OCI-LY7 (cell line): ENCODE results near the gene MTHFD1L. TPM values are rescaled to one million over a fixed set of nuclear protein-coding genes. Genes with fewer than 3 reads are reported as not detected.

ENCODE experiments used
- BruUV-seq: library from RNA; stranded (reverse); fragments of 400-500 nt; replicated peaks from 2 replicates; lab custom pipeline; 2021; lab: Mats Ljungman, UMichigan
- CTCF ChIA-PET: fragments of 300-600 bp; sonication (Branson Sonifier 250); formaldehyde crosslinking; loops from one replicate; lab custom pipeline; 2022; ENCODE audit warnings: antibody characterized with exemption; ENCODE audit not compliant: unreplicated experiment; lab: Charles Lee
- POLR2A ChIA-PET: fragments of 300-600 bp; sonication (Branson Sonifier 250); formaldehyde crosslinking; loops from one replicate; lab custom pipeline; 2022; ENCODE audit warnings: antibody characterized with exemption; lab: Charles Lee
- DNase-seq: peaks from one replicate; pipeline ENCODE4 v3.0.0-alpha.2; 2015; ENCODE audit warnings: low spot score
- H2AFZ ChIP-seq: fragments of 200-600 bp; sonication (generic), shearing (Covaris generic); 2 replicates; pipeline ENCODE4 v1.6.1; 2014; ENCODE audit warnings: mild to moderate bottlenecking, antibody characterized with exemption, low read length, moderate library complexity
- H3K27ac ChIP-seq: fragments of 200-600 bp; sonication (generic); 2 replicates; pipeline ENCODE4 v1.5.1; 2014; ENCODE audit warnings: mixed run types, low read depth, mild to moderate bottlenecking, moderate library complexity, low read length, inconsistent platforms; ENCODE audit not compliant: poor library complexity, severe bottlenecking
- H3K36me3 ChIP-seq: fragments of 200-600 bp; sonication (generic); 2 replicates; pipeline ENCODE4 v1.6.1; 2014; ENCODE audit warnings: mild to moderate bottlenecking, antibody characterized with exemption, low read length, moderate library complexity, mixed read lengths; ENCODE audit not compliant: insufficient read depth
- H3K4me1 ChIP-seq: fragments of 200-600 bp; sonication (generic); 2 replicates; pipeline ENCODE4 v1.5.1; 2014; ENCODE audit warnings: mild to moderate bottlenecking, low read length; ENCODE audit not compliant: insufficient read depth, poor library complexity, severe bottlenecking
- H3K4me2 ChIP-seq: fragments of 200-600 bp; sonication (generic); 2 replicates; pipeline ENCODE4 v1.6.1; 2014; ENCODE audit warnings: mild to moderate bottlenecking, low read length
- H3K4me3 ChIP-seq: fragments of 200-600 bp; sonication (generic); 2 replicates; pipeline ENCODE4 v1.5.1; 2014; ENCODE audit warnings: mild to moderate bottlenecking, low read depth, low read length; ENCODE audit not compliant: poor library complexity, severe bottlenecking
- H3K79me2 ChIP-seq: fragments of 200-600 bp; sonication (generic); 2 replicates; pipeline ENCODE4 v1.6.1; 2016; ENCODE audit warnings: low read depth, mild to moderate bottlenecking, low read length, moderate library complexity, mixed read lengths; ENCODE audit not compliant: insufficient read depth
- H3K9me2 ChIP-seq: fragments of 200-600 bp; sonication (generic); 2 replicates; pipeline ENCODE4 v1.6.1; 2016; ENCODE audit warnings: mild to moderate bottlenecking, low read length, mixed read lengths; ENCODE audit not compliant: insufficient read depth
- H3K9me3 ChIP-seq: fragments of 200-600 bp; sonication (generic); 2 replicates; pipeline ENCODE4 v1.6.1; 2014; ENCODE audit warnings: mild to moderate bottlenecking, mixed run types, low read length, mixed read lengths
- H4K20me1 ChIP-seq: fragments of 200-600 bp; sonication (generic); 2 replicates; pipeline ENCODE4 v1.6.1; 2014; ENCODE audit warnings: mild to moderate bottlenecking, antibody characterized with exemption, low read length, moderate library complexity, mixed read lengths; ENCODE audit not compliant: insufficient read depth
- CTCF ChIP-seq: fragments of 200-600 bp; sonication (generic); conservative IDR thresholded peaks from 2 replicates; pipeline ENCODE4 v1.5.1; 2014; ENCODE audit warnings: mild to moderate bottlenecking, antibody characterized with exemption, low read length, moderate library complexity, mixed read lengths
- EZH2phosphoT487 ChIP-seq: fragments of 200-600 bp; sonication (generic); IDR thresholded peaks from 2 replicates; pipeline ENCODE4 v1.6.1; 2018; ENCODE audit warnings: low read depth, borderline replicate concordance, mild to moderate bottlenecking, mixed run types, antibody characterized with exemption, low read length, moderate library complexity, mixed read lengths
- intact Hi-C: fragments of 100-400 bp; cut with micrococcal nuclease; formaldehyde crosslinking; loops from one replicate; pipeline ENCODE4 v1.10.0; 2022; ENCODE audit not compliant: unreplicated experiment
- total RNA-seq, 2 experiments: library from RNA; depleted of rRNA in 1 of 2; stranded (reverse); fragments of >200 nt in 1 of 2; shearing (Covaris generic) in 1 of 2; gene quantifications; 2 replicates each; pipeline ENCODE4 v1.2.3, GENCODE V29; 2014 to 2022

Gene MTHFD1L
- total RNA-seq, 2 experiments from 2014 or later, result 68.4 to 144 TPM

- ChIA-PET POLR2A (no interaction called here), CTCF (no interaction called here)
- BruUV-seq, result no TSS peak
- Histone ChIP-seq H3K4me3 (no peak overlapping the region), H3K9me3 (no peaks in the 10 kb centered on the region), H3K4me1 (peaks cover 5% of the 10 kb centered on the region), H3K36me3 (peaks cover 91% of the 10 kb centered on the region), H3K9me2 (no peaks in the 10 kb centered on the region), H3K4me2 (no peak overlapping the region), H4K20me1 (no peaks in the 10 kb centered on the region), H2AFZ (no peak overlapping the region), H3K27ac (no peak overlapping the region), H3K79me2 (no peaks in the 10 kb centered on the region)
- DNase-seq, result no peak
- TF ChIP-seq CTCF (0 out of 2 replicates have a peak, but pooled peaks have one; percentile 20), EZH2phosphoT487 (no peak)
- intact Hi-C loops, result loop anchor here (5.0 kb wide), 1 partner anchor 427 kb away; no protein-coding TSS in a partner anchor
These were observed 29.5 kb downstream of the MTHFD1L start for GRCh38 chr6:150894935-150895552.

GRCh38 chr6:150895928-150896632, 30.6 kb downstream of the MTHFD1L start:
- H3K9me2 ChIP-seq, result no peaks in the 10 kb centered on the region
- H4K20me1 ChIP-seq, result no peaks in the 10 kb centered on the region
- H3K27ac ChIP-seq, result no peak overlapping the region
- no peaks in the 10 kb centered on the region for H3K79me2 ChIP-seq
- ChIA-PET CTCF (no interaction called here), POLR2A (no interaction called here)
- no peak for DNase-seq
- H3K4me1 ChIP-seq, result peaks cover 5% of the 10 kb centered on the region
- H3K4me2 ChIP-seq, result no peak overlapping the region
- intact Hi-C loops, result no loop called here
- no TSS peak for BruUV-seq
- H3K9me3 ChIP-seq, result no peaks in the 10 kb centered on the region
- H3K4me3 ChIP-seq, result no peak overlapping the region
- TF ChIP-seq EZH2phosphoT487 (no peak), CTCF (no peak)
- peaks cover 88% of the 10 kb centered on the region for H3K36me3 ChIP-seq
- H2AFZ ChIP-seq, result no peak overlapping the region
